ENCODE measurements around the gene CHAF1A.

Gene CHAF1A

GRCh38 chr19:4393947-4394590 lies 8.4 kb upstream of the CHAF1A start:
- H3K4me3 ChIP-seq (ENCODE audit: severe bottlenecking), result no peak overlapping the region
- no peaks in the 10 kb centered on the region for H3K27me3 ChIP-seq (ENCODE audit: insufficient read depth, poor library complexity, severe bottlenecking)
- DNase-seq (ENCODE audit: low spot score) (no peak), ATAC-seq (ENCODE audit: low read depth) (no peak)
- no peaks in the 10 kb centered on the region for H3K9me3 ChIP-seq (ENCODE audit: severe bottlenecking)
- H3K27ac ChIP-seq (ENCODE audit: poor library complexity, severe bottlenecking), result peak overlapping the region; percentile 94
- TF ChIP-seq, protein P1, sequence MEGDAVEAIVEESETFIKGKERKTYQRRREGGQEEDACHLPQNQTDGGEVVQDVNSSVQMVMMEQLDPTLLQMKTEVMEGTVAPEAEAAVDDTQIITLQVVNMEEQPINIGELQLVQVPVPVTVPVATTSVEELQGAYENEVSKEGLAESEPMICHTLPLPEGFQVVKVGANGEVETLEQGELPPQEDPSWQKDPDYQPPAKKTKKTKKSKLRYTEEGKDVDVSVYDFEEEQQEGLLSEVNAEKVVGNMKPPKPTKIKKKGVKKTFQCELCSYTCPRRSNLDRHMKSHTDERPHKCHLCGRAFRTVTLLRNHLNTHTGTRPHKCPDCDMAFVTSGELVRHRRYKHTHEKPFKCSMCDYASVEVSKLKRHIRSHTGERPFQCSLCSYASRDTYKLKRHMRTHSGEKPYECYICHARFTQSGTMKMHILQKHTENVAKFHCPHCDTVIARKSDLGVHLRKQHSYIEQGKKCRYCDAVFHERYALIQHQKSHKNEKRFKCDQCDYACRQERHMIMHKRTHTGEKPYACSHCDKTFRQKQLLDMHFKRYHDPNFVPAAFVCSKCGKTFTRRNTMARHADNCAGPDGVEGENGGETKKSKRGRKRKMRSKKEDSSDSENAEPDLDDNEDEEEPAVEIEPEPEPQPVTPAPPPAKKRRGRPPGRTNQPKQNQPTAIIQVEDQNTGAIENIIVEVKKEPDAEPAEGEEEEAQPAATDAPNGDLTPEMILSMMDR (IDR thresholded peaks at IDR 0.05; ENCODE audit: poor library complexity, severe bottlenecking), result no peak
- peaks cover 54% of the 10 kb centered on the region for H3K36me3 ChIP-seq (ENCODE audit: low read depth)
- peaks cover 41% of the 10 kb centered on the region for H3K4me1 ChIP-seq (ENCODE audit: insufficient read depth, poor library complexity, severe bottlenecking)

GRCh38 chr19:4396949-4397783 lies 5.3 kb upstream of the CHAF1A start:
- no peaks in the 10 kb centered on the region for H3K9me3 ChIP-seq (ENCODE audit: severe bottlenecking)
- TF ChIP-seq, protein P1 (IDR thresholded peaks at IDR 0.05; ENCODE audit: poor library complexity, severe bottlenecking), result no peak
- H3K27me3 ChIP-seq (ENCODE audit: insufficient read depth, poor library complexity, severe bottlenecking), result no peaks in the 10 kb centered on the region
- H3K4me1 ChIP-seq (ENCODE audit: insufficient read depth, poor library complexity, severe bottlenecking), result peaks cover 19% of the 10 kb centered on the region
- H3K27ac ChIP-seq (ENCODE audit: poor library complexity, severe bottlenecking), result no peak overlapping the region
- peaks cover 47% of the 10 kb centered on the region for H3K36me3 ChIP-seq (ENCODE audit: low read depth)
- no peak for DNase-seq (ENCODE audit: low spot score)
- no peak overlapping the region for H3K4me3 ChIP-seq (ENCODE audit: severe bottlenecking)
- no peak for ATAC-seq (ENCODE audit: low read depth)

DNA sequence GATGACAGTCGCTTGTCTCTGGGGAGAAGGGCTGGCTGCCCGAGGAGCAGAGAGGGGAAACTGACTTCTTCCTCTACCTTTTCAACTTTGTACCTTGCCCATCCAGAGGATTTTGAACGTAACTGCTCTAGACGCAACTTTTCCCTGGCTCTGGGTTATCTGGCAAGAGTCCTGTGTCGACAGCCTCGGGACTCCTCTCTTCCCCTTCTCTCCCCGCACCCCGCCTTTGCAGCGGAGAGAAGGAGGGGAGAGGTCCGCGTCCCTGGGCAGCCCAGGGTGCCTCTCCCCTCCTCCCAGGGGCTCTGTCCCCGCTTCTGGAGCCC lies 2.7 kb upstream of the CHAF1A start:
- Histone ChIP-seq H3K9me3 (ENCODE audit: severe bottlenecking) (no peaks in the 10 kb centered on the region), H3K4me3 (ENCODE audit: severe bottlenecking) (peak overlapping the region; percentile 97), H3K4me1 (ENCODE audit: insufficient read depth, poor library complexity, severe bottlenecking) (peaks cover 21% of the 10 kb centered on the region), H3K27me3 (ENCODE audit: insufficient read depth, poor library complexity, severe bottlenecking) (no peaks in the 10 kb centered on the region), H3K27ac (ENCODE audit: poor library complexity, severe bottlenecking) (peak overlapping the region; percentile 64), H3K36me3 (ENCODE audit: low read depth) (peaks cover 53% of the 10 kb centered on the region)
- TF ChIP-seq, protein P1 (IDR thresholded peaks at IDR 0.05; ENCODE audit: poor library complexity, severe bottlenecking), result no peak
- ATAC-seq (ENCODE audit: low read depth), result peak; percentile 11; the same call in 1 of the 3 replicates
- no peak for DNase-seq (ENCODE audit: low spot score)

DNA sequence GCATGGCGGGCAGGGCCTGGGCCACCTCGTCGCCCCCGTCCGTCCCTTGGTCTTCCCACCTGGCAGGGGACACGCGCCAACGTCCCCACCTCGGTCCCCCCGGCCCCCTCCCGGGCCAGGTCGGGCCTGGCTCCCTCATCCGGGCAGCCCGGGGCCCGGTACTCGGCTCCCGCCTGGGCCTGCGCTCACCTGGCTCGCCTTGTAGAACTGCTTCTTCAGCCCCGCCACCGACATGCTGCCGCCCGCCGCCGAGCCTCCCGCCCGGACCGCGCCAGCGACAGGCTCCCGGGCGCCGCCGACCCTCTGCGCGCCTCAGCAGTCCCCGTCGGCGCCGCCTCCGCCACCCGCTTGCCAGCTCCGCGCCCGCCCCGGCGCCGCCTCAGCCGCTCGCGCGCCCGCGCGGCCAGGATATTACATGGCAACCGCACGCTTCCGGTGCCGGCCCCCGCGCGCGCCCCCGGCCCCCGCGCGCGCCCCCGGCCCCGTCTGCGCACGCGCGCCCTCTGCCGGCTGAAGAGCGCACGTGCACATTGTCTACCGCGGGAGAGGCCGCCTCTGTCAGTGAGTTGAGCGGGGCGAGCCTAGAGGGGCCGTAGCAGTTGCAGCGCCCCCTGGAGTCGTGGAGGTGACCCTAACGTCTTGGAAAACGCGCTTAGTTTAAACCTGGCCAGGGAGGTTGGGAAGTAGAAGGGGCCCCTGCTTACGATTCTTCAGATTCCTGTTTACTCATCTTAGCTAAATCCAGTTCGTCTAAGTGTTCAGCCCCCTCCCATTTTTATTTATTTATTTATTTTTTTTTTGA lies 2.1 kb upstream of the CHAF1A start, which contains the start of gene SH3GL1:
SH3GL1 (minus strand) TSS at position 413 of the 802 bp plus-strand sequence; CDS start at position 234, 179 bp downstream.
- Histone ChIP-seq H3K9me3 (ENCODE audit: severe bottlenecking) (no peaks in the 10 kb centered on the region), H3K36me3 (ENCODE audit: low read depth) (peaks cover 52% of the 10 kb centered on the region), H3K27ac (ENCODE audit: poor library complexity, severe bottlenecking) (peak within 1 kb of the TSS; percentile 64), H3K4me1 (ENCODE audit: insufficient read depth, poor library complexity, severe bottlenecking) (peaks cover 23% of the 10 kb centered on the region), H3K27me3 (ENCODE audit: insufficient read depth, poor library complexity, severe bottlenecking) (no peaks in the 10 kb centered on the region), H3K4me3 (ENCODE audit: severe bottlenecking) (peak within 1 kb of the TSS; percentile 97)
- TF ChIP-seq, protein P1 (IDR thresholded peaks at IDR 0.05; ENCODE audit: poor library complexity, severe bottlenecking), result peak; percentile 98
- ATAC-seq (ENCODE audit: low read depth) (peak; percentile 57), DNase-seq (ENCODE audit: low spot score) (peak; percentile 67)
